Measurements from ENCODE around the gene ORC5. TPM values are rescaled to one million over a fixed set of nuclear protein-coding genes. Genes with fewer than 3 reads are reported as not detected.

ORC5 gene
- polyA plus RNA-seq, 1 donor, result 15.5 TPM

DNA sequence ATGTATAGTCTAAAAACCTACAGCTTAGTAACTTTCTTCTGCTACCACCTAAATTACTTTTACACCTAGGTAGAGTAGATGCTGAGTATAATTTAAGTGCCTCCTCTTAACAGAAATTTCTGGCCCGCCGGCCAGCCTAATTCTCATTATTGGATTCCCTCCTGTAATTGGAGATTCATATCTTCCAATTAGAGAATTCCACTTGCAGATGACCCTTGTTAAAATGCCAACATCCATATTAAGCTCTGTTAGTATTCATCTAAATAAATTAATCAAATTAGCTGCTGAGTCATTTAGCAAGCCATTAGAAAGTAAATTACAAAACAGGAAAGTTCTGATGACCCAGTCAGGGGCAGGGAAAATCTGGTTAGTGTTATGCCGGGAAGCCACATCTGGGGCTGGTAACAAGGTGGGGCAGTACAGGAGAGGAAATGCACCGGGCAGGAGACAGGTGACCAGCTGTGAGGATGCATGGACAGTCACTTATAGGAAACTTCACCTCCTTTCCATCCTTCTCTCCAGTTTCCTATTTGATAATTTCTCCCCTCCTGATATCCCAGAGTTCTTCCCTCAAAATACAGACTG, 82.8 kb downstream of the ORC5 start:
- DNase-seq, result no peak

DNA sequence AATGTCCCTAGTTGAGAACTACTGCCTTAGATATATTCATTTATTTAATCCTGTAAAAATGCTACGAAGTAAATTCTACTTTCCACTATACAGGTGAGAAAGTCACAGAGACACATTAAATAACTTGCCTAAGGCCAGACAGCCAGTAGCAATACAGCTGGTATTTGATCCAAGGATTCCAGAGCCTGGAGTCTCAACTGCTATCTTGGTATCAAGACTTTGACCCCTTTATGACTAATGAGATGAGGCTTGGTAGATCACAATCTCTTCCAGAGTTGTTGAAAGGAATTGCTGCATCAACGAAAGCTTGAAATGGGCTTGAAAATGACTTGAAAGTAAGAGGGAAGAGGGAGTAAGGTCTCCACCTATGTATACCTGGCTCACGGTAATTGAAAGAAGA, 83.3 kb downstream of the ORC5 start:
- DNase-seq, result no peak

DNA sequence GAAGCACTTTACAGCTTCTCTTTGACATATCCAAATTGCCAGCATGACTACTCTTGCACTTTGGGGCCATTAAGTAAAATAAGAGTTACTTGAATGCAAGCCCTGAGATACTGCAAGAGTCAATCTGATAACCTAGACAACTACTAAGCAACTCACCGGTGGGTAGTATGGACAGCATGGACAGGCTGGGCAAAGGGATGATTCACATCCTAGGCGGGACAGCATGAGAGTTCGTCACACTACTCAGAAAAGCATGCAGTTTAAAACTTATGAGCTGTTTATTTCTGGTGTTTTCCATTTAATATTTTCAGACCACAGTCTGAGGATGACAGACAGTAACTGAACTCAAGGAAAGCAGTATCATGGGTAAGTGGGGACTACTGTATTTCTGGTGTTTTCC, 84.0 kb downstream of the ORC5 start:
- DNase-seq, result no peak

DNA sequence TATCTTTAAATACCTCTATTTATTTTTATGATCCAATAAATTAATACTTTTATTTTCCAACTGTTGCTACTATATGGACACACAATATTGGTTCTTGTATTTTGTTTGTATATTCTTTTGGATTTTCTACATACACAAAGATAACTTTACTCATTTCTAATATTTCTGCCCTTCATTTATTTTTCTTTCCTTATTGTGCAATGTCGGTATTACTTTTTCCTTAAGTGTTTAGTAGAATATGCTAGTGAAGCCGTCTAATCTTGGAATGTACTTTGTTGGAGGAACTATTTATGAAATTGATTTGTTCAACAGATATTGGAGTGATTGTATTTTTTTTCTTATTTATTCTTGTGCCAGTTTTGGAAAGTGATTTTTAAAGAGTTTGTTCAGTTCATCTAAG, 94.0 kb downstream of the ORC5 start:
- DNase-seq, result no peak

DNA sequence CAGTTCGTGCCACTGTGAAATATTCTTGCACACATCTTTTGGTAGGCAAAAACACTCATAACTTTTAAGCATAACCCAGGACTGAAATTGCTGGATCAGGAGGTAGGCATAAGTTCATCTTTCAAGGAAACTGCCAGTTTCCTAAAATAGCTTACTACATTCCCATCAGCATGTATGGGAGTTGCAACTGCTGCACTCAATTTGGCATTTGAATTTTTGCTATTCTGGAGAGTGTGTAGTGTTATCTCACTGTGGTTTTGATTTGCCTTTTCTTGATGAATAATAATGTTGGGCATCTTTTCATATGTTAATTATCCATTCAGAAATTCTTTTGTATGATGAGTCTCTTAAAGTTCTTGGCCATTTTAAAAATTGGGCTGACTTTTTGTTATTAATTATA, 95.2 kb downstream of the ORC5 start:
- no peak for DNase-seq

DNA sequence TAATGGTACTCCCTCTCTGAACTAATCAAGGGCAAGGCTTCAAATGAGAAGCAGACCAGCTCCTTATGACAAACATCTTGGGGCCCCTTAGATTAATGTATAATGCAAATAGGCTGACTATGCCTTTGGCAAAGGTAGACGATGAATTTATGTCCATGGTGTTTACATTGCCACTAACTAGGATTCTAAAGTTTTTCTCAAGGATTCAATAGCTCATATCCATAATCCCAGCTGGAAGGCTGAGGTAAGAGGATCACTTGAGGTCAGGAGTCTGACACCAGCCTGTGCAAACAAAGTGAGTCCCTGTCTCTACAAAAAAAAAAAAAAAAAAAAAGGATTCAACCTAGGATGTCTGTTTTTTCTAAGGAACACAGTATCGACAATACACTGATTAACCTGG, 96.5 kb downstream of the ORC5 start:
- no peak for DNase-seq

DNA sequence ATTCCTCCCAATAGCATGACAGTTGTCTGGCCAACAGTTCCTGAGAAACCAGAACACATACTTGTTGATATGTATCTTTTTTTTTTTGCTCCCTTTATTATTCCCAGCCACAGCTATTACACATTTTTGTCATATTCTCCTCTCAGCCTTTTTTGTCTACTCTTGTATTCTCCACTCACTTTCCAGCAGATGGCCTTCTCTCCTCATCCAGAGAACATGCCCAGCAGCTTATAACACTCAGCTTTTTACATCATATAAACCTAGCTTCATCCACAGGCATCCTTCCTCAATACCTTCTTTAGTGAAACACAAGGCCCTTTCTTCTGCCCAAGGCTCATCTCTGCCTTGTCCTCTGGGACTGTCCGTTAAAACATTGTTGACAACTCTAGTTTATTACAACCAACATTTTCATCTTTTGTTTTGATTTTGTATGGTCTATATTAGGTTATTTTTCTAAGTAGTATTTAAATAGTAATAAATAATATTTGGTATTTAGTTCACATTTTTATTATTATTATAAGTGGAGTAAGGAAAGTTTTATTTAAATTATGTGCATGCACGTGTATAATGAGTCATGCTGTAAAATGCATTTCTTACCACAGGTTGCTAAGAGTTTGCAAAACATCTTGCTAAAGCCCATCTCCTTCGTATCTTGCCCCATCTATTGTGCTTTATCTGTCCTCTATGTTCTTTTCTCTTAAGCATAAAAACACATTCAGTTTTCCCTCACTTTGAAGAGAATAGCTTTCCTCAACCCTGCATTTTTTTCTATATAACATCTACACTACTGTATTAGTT, 101.5 kb downstream of the ORC5 start:
- DNase-seq, result no peak

DNA sequence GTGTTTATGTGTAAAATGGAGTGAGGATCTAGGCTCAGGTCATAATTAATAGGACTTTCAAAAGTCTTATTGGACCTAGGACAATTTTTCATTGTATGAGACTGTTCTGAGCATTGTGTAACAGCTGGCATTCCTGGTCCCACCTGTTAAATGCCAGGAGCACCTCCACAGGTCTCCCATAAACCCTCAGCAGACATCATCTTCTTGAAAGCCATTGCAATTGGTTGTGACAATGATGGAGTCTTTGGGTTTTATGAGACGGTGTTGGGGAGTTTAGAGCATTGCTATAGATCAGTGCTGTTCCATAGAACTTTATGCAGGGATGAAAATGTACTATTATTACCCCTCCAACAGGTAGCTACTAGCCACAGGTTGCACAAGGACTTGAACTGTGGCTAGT, 108.9 kb downstream of the ORC5 start:
- DNase-seq, result no peak

DNA sequence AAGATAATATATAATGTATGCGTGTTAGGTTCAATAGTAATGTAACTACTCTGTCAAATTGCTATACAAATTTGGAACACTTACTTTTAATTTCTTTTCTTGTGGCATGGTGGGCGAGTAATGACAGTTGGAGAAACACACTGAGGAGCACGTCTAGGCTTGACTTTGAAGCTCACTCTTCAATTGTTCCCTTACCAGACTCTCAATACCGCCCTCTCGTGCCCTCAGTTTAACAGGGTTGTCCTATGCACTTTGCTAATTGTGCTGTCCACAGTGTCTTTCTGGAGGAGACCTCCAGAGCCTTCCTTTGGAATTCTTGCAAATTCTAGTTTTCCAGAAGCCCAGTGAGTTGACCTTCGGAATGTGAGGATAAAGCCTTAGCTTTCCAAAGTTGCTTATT, 111.1 kb downstream of the ORC5 start:
- DNase-seq, result no peak

DNA sequence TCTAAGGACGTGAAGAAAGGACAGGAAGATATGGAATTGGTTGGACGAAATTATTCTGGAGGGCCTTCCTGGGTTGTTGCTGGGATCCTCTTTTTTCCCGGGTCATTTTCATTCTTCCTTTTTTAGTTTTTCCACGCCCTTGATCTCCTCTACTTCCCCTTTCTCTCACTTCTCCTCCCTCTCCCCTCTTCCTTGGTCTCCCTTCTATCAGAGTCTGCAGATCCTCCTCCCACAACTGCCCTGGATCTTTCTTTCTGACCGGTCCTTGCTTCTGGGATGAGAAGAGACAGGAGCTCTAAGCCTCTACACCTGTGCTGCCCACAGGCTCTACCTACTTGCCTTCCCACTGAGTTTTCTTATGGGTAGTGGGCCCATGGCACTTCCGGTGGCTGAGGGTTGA, 114.7 kb downstream of the ORC5 start:
- no peak for DNase-seq

DNA sequence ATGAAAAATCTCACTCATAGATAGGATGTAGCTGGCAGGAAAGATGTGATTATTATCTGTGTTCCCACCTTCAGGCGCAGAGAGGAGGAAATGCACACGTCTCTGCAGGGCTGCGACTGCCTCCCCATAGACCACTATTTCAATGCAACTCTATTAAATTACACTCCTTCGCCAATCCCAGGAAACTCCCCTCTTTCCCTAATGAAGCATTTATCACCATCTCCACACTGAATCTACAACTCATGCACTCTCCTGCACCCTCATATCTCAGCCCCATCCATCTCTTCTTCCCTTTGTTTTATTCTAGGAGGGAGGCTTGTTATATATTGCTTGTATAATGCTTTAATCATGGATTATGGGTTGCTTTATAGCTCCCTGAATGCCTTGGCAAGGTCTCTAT, 116.6 kb downstream of the ORC5 start:
- no peak for DNase-seq

DNA sequence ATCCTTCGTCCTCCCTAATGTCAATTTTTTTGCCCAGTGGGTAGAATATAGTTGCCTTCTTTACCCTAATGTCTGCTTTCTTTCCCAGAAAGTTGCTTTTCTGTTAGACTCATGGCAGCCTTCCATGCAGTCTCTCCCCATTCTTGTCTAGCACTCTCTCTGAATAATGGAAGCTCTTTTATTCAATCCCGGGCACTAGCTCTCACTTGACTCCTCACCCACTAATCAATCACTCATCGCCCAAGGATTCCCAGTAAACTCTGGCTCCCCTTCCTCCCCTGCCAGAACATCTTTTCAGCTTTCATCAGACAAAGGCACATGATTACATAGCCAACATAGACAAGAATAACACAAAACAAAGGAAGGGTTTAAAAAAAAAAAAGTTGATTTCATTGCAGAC, 118.2 kb downstream of the ORC5 start:
- no peak for DNase-seq

DNA sequence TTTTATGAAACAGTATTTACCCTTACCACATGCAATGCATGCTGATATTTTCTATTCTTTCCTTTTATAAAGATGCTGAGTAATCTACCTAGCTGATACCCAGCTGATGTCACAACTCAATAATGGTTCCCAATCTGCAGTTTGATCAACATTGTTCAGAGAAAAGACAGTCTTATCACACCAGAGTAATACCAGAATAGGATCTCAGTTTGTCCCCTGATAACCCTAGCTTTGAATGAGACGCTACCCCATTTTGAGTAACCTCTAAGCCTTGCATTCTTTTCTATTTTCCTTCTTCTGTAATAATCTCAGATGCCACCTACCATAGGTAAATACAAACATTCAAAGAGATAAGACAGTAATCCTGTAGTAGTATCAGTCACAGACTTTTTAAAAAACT, 118.8 kb downstream of the ORC5 start:
- no peak for DNase-seq

Other genes with a start within 250 kb of the ORC5 start
- gene RELN, start 218.4 kb downstream of the ORC5 start, polyA plus RNA-seq (ENCODE audit: insufficient read length), result 2.1 TPM
- gene LHFPL3, start 120.6 kb upstream of the ORC5 start, polyA plus RNA-seq (ENCODE audit: insufficient read length), result not detected

Measured in hindlimb muscle (tissue), 1 donor.